B cell (primary cell): ENCODE measurements around the gene MYRIP. TPM values are rescaled to one million over a fixed set of nuclear protein-coding genes. Genes with fewer than 3 reads are reported as not detected.
"Not testable (repeated sequence)": the region's sequence is repeated elsewhere in the genome, so short reads cannot be mapped to it uniquely, and the experiment has no call there.

ENCODE experiments used
- ATAC-seq: fragments of 200-7000 bp; cut with Tn5 transposase; one replicate; pipeline ENCODE4 v1.10.0; 2021; ENCODE audit warnings: low read depth, mild to moderate bottlenecking, moderate number of reproducible peaks, moderate library complexity
- CTCF ChIA-PET: fragments of 350-600 bp; sonication (Branson Sonifier 250); formaldehyde crosslinking; loops from one replicate; lab custom pipeline; 2021; ENCODE audit warnings: antibody characterized with exemption, inconsistent platforms; lab: Charles Lee
- POLR2A ChIA-PET: fragments of 350-600 bp; sonication (Branson Sonifier 250); formaldehyde crosslinking; loops from one replicate; lab custom pipeline; 2021; ENCODE audit warnings: antibody characterized with exemption; lab: Charles Lee
- DNase-seq: peaks from one replicate; pipeline ENCODE4 v3.0.0; 2013
- H2AFZ ChIP-seq: 2 replicates; pipeline ENCODE4 v1.6.1; 2012; ENCODE audit warnings: mild to moderate bottlenecking, low read depth, low read length; ENCODE audit not compliant: insufficient read depth, poor library complexity, severe bottlenecking
- H3K27ac ChIP-seq, 2 donors: 1 replicate in 1 of 2; 2 replicates in 1 of 2; pipeline ENCODE4 v1.5.1; 2012 to 2013; ENCODE audit warnings: low read length in 2 of 2, mild to moderate bottlenecking in 2 of 2, moderate library complexity in 1 of 2
- H3K27me3 ChIP-seq, 4 experiments: fragments of 200-600 bp in 1 of 4; sonication (generic) in 1 of 4; replicated peaks in 1 of 4; 1 replicate in 2 of 4; 2 replicates in 2 of 4; pipeline versions ENCODE4 v1.6.1 to v1.7.0; 2013 to 2016; ENCODE audit warnings: low read length in 3 of 4, mild to moderate bottlenecking in 2 of 4, mixed read lengths in 1 of 4, moderate library complexity in 1 of 4; ENCODE audit not compliant: insufficient read depth in 4 of 4, control insufficient read depth in 3 of 4; ENCODE audit errors: control extremely low read depth in 1 of 4
- H3K36me3 ChIP-seq, 2 experiments: replicated peaks in 1 of 2; 1 replicate in 1 of 2; 2 replicates in 1 of 2; pipeline versions ENCODE4 v1.6.1 to v1.7.1; 2013; ENCODE audit warnings: low read length in 1 of 2; ENCODE audit not compliant: insufficient read depth in 2 of 2, control insufficient read depth in 1 of 2; ENCODE audit errors: control extremely low read depth in 1 of 2, extremely low read depth in 1 of 2
- H3K4me1 ChIP-seq, 2 donors: fragments of 200-600 bp in 1 of 2; sonication (generic) in 1 of 2; 1 replicate in 1 of 2; 2 replicates in 1 of 2; pipeline versions ENCODE4 v1.5.1 to v1.6.1; 2013 to 2017; ENCODE audit warnings: low read length in 2 of 2; ENCODE audit not compliant: control insufficient read depth in 2 of 2, insufficient read depth in 2 of 2
- H3K4me2 ChIP-seq: replicated peaks from 2 replicates; pipeline ENCODE3; 2012; ENCODE audit warnings: mild to moderate bottlenecking, low read depth, low read length; ENCODE audit not compliant: poor library complexity, severe bottlenecking
- H3K4me3 ChIP-seq, 5 experiments: fragments of 200-600 bp in 1 of 5; sonication (generic) in 1 of 5; 1 replicate in 3 of 5; 2 replicates in 2 of 5; pipeline versions ENCODE4 v1.5.1 to v1.7.0; 2011 to 2016; ENCODE audit warnings: low read length in 4 of 5, mild to moderate bottlenecking in 4 of 5, low read depth in 2 of 5, control low read depth in 1 of 5, moderate library complexity in 1 of 5; ENCODE audit not compliant: insufficient read depth in 1 of 5; ENCODE audit errors: control extremely low read depth in 1 of 5, extremely low read depth in 1 of 5
- H3K79me2 ChIP-seq: fragments of 200-600 bp; sonication (generic); one replicate; pipeline ENCODE4 v1.6.0; 2016; ENCODE audit warnings: low read length; ENCODE audit not compliant: control insufficient read depth, insufficient read depth
- H3K9ac ChIP-seq: fragments of 200-600 bp; sonication (generic); 2 replicates; pipeline ENCODE4 v1.6.1; 2017; ENCODE audit warnings: mild to moderate bottlenecking, low read length, moderate library complexity
- H3K9me3 ChIP-seq, 3 donors: one replicate each; pipeline versions ENCODE4 v1.6.1 to v1.7.1; 2013; ENCODE audit warnings: low read length in 2 of 3; ENCODE audit not compliant: control insufficient read depth in 2 of 3, insufficient read depth in 1 of 3; ENCODE audit errors: control extremely low read depth in 1 of 3
- H4K20me1 ChIP-seq: 2 replicates; pipeline ENCODE4 v1.6.0; 2012; ENCODE audit warnings: mild to moderate bottlenecking, low read length; ENCODE audit not compliant: insufficient read depth, control insufficient read depth, poor library complexity, severe bottlenecking
- H3K27ac Mint-ChIP-seq: one replicate; pipeline ENCODE4 v1.8.0; 2021; ENCODE audit warnings: mixed read lengths
- H3K27me3 Mint-ChIP-seq: one replicate; pipeline ENCODE4 v1.8.0; 2021; ENCODE audit warnings: mixed read lengths
- H3K4me1 Mint-ChIP-seq: one replicate; pipeline ENCODE4 v1.8.0; 2021; ENCODE audit warnings: mixed read lengths
- H3K4me3 Mint-ChIP-seq: one replicate; pipeline ENCODE4 v1.8.0; 2021; ENCODE audit warnings: mixed read lengths
- H3K9me3 Mint-ChIP-seq: one replicate; pipeline ENCODE4 v1.8.0; 2022; ENCODE audit warnings: mixed read lengths; ENCODE audit not compliant: insufficient read depth
- EZH2 ChIP-seq: IDR thresholded peaks from 2 replicates; pipeline ENCODE4 v1.6.1; 2012; ENCODE audit warnings: borderline replicate concordance, low read depth, mild to moderate bottlenecking, moderate library complexity, low read length; ENCODE audit not compliant: insufficient read depth, poor library complexity, severe bottlenecking
- WGBS: methylation state at CpG from one replicate; pipeline ENCODE4 v1.1.5; 2013; ENCODE audit warnings: missing lambda C conversion rate; ENCODE audit not compliant: insufficient coverage; 5-methylcytosine and 5-hydroxymethylcytosine counted together
- intact Hi-C: fragments of 100-400 bp; cut with micrococcal nuclease; formaldehyde crosslinking; loops from one replicate; pipeline ENCODE4 v1.10.0; 2022
- polyA plus RNA-seq: library from polyadenylated mRNA; depleted of rRNA; stranded (reverse); fragments of >200 nt; gene quantifications from 2 replicates; pipeline ENCODE4 v1.2.3, GENCODE V29; 2012
- total RNA-seq, 2 donors: library from RNA; stranded (reverse); fragments of 120-200 nt in 1 of 2; gene quantifications; 1 replicate in 1 of 2; 2 replicates in 1 of 2; pipeline versions ENCODE4 v1.2.3 to v1.2.4, GENCODE V29; 2013 to 2022
- TF ChIP-seq, protein P1 (sequence below): fragments of 200-600 bp; IDR thresholded peaks from one replicate; pipeline ENCODE4 v1.8.0; 2022; ENCODE audit warnings: antibody characterized with exemption, mild to moderate bottlenecking

The MYRIP gene
- total and polyA plus RNA-seq, 2 donors (not counting 1 experiment from before 2014, with no cell fraction given), result 0.03 to 0.10 TPM

DNA sequence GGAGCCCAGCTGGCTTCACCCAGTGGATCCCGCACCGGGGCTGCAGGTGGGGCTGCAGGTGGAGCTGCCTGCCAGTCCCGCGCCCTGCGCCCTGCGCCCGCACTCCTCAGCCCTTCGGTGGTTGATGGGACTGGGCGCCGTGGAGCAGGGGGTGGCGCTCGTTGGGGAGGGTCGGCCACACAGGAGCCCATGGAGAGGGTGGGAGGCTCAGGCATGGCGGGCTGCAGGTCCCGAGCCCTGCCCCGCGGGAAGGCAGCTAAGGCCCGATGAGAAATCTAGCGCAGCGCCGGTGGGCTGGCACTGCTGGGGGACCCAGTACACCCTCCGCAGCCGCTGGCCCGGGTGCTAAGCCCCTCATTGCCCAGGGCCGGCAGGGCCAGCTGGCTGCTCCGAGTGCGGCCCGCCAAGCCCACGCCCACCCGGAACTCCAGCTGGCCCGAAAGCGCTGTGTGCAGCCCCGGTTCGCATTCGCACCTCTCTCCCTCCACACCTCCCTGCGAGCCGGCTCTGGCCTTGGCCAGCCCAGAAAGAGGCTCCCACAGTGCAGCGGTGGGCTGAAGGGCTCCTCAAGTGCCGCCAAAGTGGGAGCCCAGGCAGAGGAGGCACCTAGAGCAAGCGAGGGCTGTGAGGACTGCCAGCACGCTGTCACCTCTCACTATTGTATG, 268.6 kb downstream of the MYRIP start:
- H3K4me3 Mint-ChIP-seq, ATAC-seq, H3K27me3 Mint-ChIP-seq, H3K27me3 ChIP-seq, H3K9ac ChIP-seq, DNase-seq, H3K9me3 Mint-ChIP-seq, intact Hi-C loops, H3K4me1 Mint-ChIP-seq, H3K4me3 ChIP-seq, CTCF ChIA-PET, H3K4me1 ChIP-seq, POLR2A ChIA-PET, H3K79me2 ChIP-seq, H2AFZ ChIP-seq, H3K36me3 ChIP-seq, H3K9me3 ChIP-seq, H3K27ac Mint-ChIP-seq, H3K27ac ChIP-seq, H4K20me1 ChIP-seq, H3K4me2 ChIP-seq: not testable (repeated sequence)
- WGBS, result 97% methylated on average over 27 of the region's 41 CpGs

- no peak overlapping the region for H3K9ac ChIP-seq
- ChIA-PET CTCF (no interaction called here), POLR2A (no interaction called here)
- intact Hi-C loops, result no loop called here
- no peak for DNase-seq
- no CpG with 5 or more reads among the region's 3 CpGs for WGBS
- no peak overlapping the region for H3K27ac Mint-ChIP-seq
- no peaks in the 10 kb centered on the region for H3K9me3 ChIP-seq
- H3K4me3 Mint-ChIP-seq, result no peak overlapping the region
- no peaks in the 10 kb centered on the region for H3K36me3 ChIP-seq
- no peaks in the 10 kb centered on the region for H4K20me1 ChIP-seq
- H3K4me2 ChIP-seq, result no peak overlapping the region
- H3K79me2 ChIP-seq, result no peaks in the 10 kb centered on the region
- peaks cover 3% of the 10 kb centered on the region for H3K27me3 Mint-ChIP-seq
- H3K27ac ChIP-seq, result no peak overlapping the region
- H3K4me1 ChIP-seq, result no peaks in the 10 kb centered on the region
- no peak for ATAC-seq
- no peak overlapping the region for H3K4me3 ChIP-seq
- H3K4me1 Mint-ChIP-seq, result no peaks in the 10 kb centered on the region
- H3K27me3 ChIP-seq, result no peaks in the 10 kb centered on the region
- TF ChIP-seq, protein P1, sequence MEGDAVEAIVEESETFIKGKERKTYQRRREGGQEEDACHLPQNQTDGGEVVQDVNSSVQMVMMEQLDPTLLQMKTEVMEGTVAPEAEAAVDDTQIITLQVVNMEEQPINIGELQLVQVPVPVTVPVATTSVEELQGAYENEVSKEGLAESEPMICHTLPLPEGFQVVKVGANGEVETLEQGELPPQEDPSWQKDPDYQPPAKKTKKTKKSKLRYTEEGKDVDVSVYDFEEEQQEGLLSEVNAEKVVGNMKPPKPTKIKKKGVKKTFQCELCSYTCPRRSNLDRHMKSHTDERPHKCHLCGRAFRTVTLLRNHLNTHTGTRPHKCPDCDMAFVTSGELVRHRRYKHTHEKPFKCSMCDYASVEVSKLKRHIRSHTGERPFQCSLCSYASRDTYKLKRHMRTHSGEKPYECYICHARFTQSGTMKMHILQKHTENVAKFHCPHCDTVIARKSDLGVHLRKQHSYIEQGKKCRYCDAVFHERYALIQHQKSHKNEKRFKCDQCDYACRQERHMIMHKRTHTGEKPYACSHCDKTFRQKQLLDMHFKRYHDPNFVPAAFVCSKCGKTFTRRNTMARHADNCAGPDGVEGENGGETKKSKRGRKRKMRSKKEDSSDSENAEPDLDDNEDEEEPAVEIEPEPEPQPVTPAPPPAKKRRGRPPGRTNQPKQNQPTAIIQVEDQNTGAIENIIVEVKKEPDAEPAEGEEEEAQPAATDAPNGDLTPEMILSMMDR, result no peak
- no peak for TF ChIP-seq EZH2
- no peaks in the 10 kb centered on the region for H3K9me3 Mint-ChIP-seq
- no peak overlapping the region for H2AFZ ChIP-seq
Observed at GRCh38 chr3:40078590-40078989, 269.2 kb downstream of the MYRIP start.
